ENCODE measurements around the gene RFC4. TPM values are rescaled to one million over a fixed set of nuclear protein-coding genes. Genes with fewer than 3 reads are reported as not detected.

RFC4 gene
- total and polyA plus RNA-seq, 9 of the 15 experiments (the other 6 are each of a cell fraction or from before 2014, with no cell fraction given) = 105 to 227 (median 180) TPM

DNA sequence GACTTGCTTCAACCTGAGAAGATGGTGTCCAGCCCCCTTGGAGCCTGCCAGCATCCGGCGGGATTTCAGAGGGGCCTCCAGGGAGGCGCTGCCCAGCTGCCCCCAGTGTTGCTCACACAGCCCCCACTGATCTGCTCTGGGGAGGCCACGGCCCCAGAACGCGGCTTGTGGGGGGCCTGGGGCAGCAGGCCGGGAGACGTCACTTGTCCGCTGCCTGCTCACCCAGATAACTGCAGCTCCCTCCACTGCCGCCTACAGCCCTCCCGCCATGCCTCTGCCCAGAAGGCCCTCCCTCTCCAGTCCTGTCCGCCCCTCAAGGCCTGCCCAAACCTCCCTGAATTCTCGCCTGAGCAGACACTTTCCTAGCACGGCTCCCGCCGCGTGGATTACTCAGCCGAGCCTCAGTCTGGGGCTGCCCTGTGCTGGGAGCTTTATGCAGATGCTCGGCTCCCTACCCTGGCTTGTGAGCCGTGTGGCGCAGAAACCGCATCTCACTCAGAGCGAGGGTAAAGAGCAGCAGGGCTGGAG, 19.1 kb upstream of the RFC4 start (continued):
- TF ChIP-seq, protein P1, sequence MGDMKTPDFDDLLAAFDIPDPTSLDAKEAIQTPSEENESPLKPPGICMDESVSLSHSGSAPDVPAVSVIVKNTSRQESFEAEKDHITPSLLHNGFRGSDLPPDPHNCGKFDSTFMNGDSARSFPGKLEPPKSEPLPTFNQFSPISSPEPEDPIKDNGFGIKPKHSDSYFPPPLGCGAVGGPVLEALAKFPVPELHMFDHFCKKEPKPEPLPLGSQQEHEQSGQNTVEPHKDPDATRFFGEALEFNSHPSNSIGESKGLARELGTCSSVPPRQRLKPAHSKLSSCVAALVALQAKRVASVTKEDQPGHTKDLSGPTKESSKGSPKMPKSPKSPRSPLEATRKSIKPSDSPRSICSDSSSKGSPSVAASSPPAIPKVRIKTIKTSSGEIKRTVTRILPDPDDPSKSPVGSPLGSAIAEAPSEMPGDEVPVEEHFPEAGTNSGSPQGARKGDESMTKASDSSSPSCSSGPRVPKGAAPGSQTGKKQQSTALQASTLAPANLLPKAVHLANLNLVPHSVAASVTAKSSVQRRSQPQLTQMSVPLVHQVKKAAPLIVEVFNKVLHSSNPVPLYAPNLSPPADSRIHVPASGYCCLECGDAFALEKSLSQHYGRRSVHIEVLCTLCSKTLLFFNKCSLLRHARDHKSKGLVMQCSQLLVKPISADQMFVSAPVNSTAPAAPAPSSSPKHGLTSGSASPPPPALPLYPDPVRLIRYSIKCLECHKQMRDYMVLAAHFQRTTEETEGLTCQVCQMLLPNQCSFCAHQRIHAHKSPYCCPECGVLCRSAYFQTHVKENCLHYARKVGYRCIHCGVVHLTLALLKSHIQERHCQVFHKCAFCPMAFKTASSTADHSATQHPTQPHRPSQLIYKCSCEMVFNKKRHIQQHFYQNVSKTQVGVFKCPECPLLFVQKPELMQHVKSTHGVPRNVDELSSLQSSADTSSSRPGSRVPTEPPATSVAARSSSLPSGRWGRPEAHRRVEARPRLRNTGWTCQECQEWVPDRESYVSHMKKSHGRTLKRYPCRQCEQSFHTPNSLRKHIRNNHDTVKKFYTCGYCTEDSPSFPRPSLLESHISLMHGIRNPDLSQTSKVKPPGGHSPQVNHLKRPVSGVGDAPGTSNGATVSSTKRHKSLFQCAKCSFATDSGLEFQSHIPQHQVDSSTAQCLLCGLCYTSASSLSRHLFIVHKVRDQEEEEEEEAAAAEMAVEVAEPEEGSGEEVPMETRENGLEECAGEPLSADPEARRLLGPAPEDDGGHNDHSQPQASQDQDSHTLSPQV (IDR thresholded peaks at IDR 0.05) = peak; percentile 67
- TF ChIP-seq MTA3 (IDR thresholded peaks at IDR 0.05; ENCODE audit: borderline replicate concordance) (no peak), ZNF12 (CRISPR knock-in tag; IDR thresholded peaks at IDR 0.05) (0 out of 2 replicates have a peak, but pooled peaks have one; percentile 39), ZNF707 (CRISPR knock-in tag; conservative IDR thresholded peaks at IDR 0.05) (no peak), ZNF431 (CRISPR knock-in tag; IDR thresholded peaks at IDR 0.05) (0 out of 2 replicates have a peak, but pooled peaks have one; percentile 8), HMG20A (CRISPR knock-in tag; conservative IDR thresholded peaks at IDR 0.05) (no peak), ZNF551 (CRISPR knock-in tag; IDR thresholded peaks at IDR 0.05) (no peak), TSC22D4 (tag; IDR thresholded peaks at IDR 0.05) (no peak), ZNF316 (IDR thresholded peaks at IDR 0.05) (no peak), SMAD4 (CRISPR knock-in tag; conservative IDR thresholded peaks at IDR 0.05) (peak; percentile 54), GABPB2 (CRISPR knock-in tag; conservative IDR thresholded peaks at IDR 0.05) (no peak), RHOXF2B (CRISPR knock-in tag; conservative IDR thresholded peaks at IDR 0.05) (no peak), ZNF232 (CRISPR knock-in tag; IDR thresholded peaks at IDR 0.05) (no peak), NFE2 (IDR thresholded peaks at IDR 0.05; ENCODE audit: low read depth) (no peak), JUN (IDR thresholded peaks at IDR 0.05; ENCODE audit: borderline replicate concordance, low read depth, low read length) (no peak), JUN (CRISPR knock-in tag; IDR thresholded peaks at IDR 0.05; ENCODE audit: borderline replicate concordance) (no peak)
- TF ChIP-seq, protein P2, sequence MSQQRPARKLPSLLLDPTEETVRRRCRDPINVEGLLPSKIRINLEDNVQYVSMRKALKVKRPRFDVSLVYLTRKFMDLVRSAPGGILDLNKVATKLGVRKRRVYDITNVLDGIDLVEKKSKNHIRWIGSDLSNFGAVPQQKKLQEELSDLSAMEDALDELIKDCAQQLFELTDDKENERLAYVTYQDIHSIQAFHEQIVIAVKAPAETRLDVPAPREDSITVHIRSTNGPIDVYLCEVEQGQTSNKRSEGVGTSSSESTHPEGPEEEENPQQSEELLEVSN (IDR thresholded peaks at IDR 0.05; ENCODE audit: borderline replicate concordance in 1 of 2, extremely low read depth in 1 of 2, insufficient read depth in 1 of 2, insufficient read length in 1 of 2, low read depth in 1 of 2, low read length in 1 of 2, poor library complexity in 1 of 2, severe bottlenecking in 1 of 2) = peak in 1 of 2 experiments; percentile 60
- TF ChIP-seq, protein P3, sequence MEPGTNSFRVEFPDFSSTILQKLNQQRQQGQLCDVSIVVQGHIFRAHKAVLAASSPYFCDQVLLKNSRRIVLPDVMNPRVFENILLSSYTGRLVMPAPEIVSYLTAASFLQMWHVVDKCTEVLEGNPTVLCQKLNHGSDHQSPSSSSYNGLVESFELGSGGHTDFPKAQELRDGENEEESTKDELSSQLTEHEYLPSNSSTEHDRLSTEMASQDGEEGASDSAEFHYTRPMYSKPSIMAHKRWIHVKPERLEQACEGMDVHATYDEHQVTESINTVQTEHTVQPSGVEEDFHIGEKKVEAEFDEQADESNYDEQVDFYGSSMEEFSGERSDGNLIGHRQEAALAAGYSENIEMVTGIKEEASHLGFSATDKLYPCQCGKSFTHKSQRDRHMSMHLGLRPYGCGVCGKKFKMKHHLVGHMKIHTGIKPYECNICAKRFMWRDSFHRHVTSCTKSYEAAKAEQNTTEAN (CRISPR knock-in tag; IDR thresholded peaks at IDR 0.05) = no peak
- TF ChIP-seq, protein P4, sequence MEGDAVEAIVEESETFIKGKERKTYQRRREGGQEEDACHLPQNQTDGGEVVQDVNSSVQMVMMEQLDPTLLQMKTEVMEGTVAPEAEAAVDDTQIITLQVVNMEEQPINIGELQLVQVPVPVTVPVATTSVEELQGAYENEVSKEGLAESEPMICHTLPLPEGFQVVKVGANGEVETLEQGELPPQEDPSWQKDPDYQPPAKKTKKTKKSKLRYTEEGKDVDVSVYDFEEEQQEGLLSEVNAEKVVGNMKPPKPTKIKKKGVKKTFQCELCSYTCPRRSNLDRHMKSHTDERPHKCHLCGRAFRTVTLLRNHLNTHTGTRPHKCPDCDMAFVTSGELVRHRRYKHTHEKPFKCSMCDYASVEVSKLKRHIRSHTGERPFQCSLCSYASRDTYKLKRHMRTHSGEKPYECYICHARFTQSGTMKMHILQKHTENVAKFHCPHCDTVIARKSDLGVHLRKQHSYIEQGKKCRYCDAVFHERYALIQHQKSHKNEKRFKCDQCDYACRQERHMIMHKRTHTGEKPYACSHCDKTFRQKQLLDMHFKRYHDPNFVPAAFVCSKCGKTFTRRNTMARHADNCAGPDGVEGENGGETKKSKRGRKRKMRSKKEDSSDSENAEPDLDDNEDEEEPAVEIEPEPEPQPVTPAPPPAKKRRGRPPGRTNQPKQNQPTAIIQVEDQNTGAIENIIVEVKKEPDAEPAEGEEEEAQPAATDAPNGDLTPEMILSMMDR (IDR thresholded peaks at IDR 0.05 in 2 of 3, conservative IDR thresholded peaks at IDR 0.05 in 1 of 3; ENCODE audit: insufficient read depth in 2 of 3, low read depth in 1 of 3, low read length in 3 of 3) = 0 out of 6 replicates have a peak, but pooled peaks of 1 of the 3 experiments have one; percentile 2
- TF ChIP-seq, protein P5, sequence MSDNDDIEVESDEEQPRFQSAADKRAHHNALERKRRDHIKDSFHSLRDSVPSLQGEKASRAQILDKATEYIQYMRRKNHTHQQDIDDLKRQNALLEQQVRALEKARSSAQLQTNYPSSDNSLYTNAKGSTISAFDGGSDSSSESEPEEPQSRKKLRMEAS (CRISPR knock-in tag; IDR thresholded peaks at IDR 0.05) = peak; percentile 44; the same call in 1 of the 2 replicates

Data from K562 (cell line).